ENCODE measurements around the gene MSX1. TPM values are rescaled to one million over a fixed set of nuclear protein-coding genes. Genes with fewer than 3 reads are reported as not detected.

Gene MSX1
- total RNA-seq, 2 experiments from 2014 or later: 0.16 to 2.1 TPM

GRCh38 chr4:4831266-4831665 is 28.2 kb upstream of the MSX1 start:
- BruUV-seq (replicated peaks): no TSS peak
- ChIA-PET POLR2A (interaction anchor here (0.6 kb wide), 1 partner anchor 183 kb away, joined by 6 read pairs; no protein-coding TSS in a partner anchor), CTCF (ENCODE audit: unreplicated experiment) (no interaction called here)
- Histone ChIP-seq H3K9me2 (ENCODE audit: insufficient read depth, low read length) (no peaks in the 10 kb centered on the region), H3K27ac (ENCODE audit: low read depth, low read length, poor library complexity, severe bottlenecking) (no peak overlapping the region), H4K20me1 (ENCODE audit: insufficient read depth, low read length) (no peaks in the 10 kb centered on the region), H3K9me3 (ENCODE audit: low read length) (no peaks in the 10 kb centered on the region), H3K79me2 (ENCODE audit: insufficient read depth, low read depth, low read length) (no peaks in the 10 kb centered on the region), H3K4me3 (ENCODE audit: low read depth, low read length, poor library complexity, severe bottlenecking) (no peak overlapping the region), H3K4me2 (ENCODE audit: low read length) (no peak overlapping the region), H3K36me3 (ENCODE audit: insufficient read depth, low read length) (no peaks in the 10 kb centered on the region), H2AFZ (ENCODE audit: low read length) (no peak overlapping the region), H3K4me1 (ENCODE audit: insufficient read depth, low read length, poor library complexity, severe bottlenecking) (no peaks in the 10 kb centered on the region)
- DNase-seq (ENCODE audit: low spot score): no peak
- no peak for TF ChIP-seq EZH2phosphoT487 (IDR thresholded peaks at IDR 0.05; ENCODE audit: borderline replicate concordance, low read depth, low read length)
- no peak for TF ChIP-seq CTCF (conservative IDR thresholded peaks at IDR 0.05; ENCODE audit: low read length)
- intact Hi-C loops (cut with micrococcal nuclease; ENCODE audit: unreplicated experiment): no loop called here

GRCh38 chr4:4831825-4832224 is 27.6 kb upstream of the MSX1 start:
- Histone ChIP-seq H3K4me3 (ENCODE audit: low read depth, low read length, poor library complexity, severe bottlenecking) (no peak overlapping the region), H2AFZ (ENCODE audit: low read length) (no peak overlapping the region), H3K4me2 (ENCODE audit: low read length) (no peak overlapping the region), H3K36me3 (ENCODE audit: insufficient read depth, low read length) (no peaks in the 10 kb centered on the region), H3K79me2 (ENCODE audit: insufficient read depth, low read depth, low read length) (no peaks in the 10 kb centered on the region), H4K20me1 (ENCODE audit: insufficient read depth, low read length) (no peaks in the 10 kb centered on the region), H3K4me1 (ENCODE audit: insufficient read depth, low read length, poor library complexity, severe bottlenecking) (no peaks in the 10 kb centered on the region), H3K9me2 (ENCODE audit: insufficient read depth, low read length) (no peaks in the 10 kb centered on the region), H3K9me3 (ENCODE audit: low read length) (no peaks in the 10 kb centered on the region), H3K27ac (ENCODE audit: low read depth, low read length, poor library complexity, severe bottlenecking) (no peak overlapping the region)
- intact Hi-C loops (cut with micrococcal nuclease; ENCODE audit: unreplicated experiment): no loop called here
- no peak for DNase-seq (ENCODE audit: low spot score)
- TF ChIP-seq EZH2phosphoT487 (IDR thresholded peaks at IDR 0.05; ENCODE audit: borderline replicate concordance, low read depth, low read length): no peak
- TF ChIP-seq CTCF (conservative IDR thresholded peaks at IDR 0.05; ENCODE audit: low read length): no peak
- no TSS peak for BruUV-seq (replicated peaks)
- POLR2A ChIA-PET: interaction anchor here (0.6 kb wide), 1 partner anchor 184 kb away, joined by 6 read pairs; no protein-coding TSS in a partner anchor
- CTCF ChIA-PET (ENCODE audit: unreplicated experiment): no interaction called here

GRCh38 chr4:4836044-4836443 is 23.4 kb upstream of the MSX1 start:
- no peak for DNase-seq (ENCODE audit: low spot score)
- intact Hi-C loops (cut with micrococcal nuclease; ENCODE audit: unreplicated experiment): no loop called here
- BruUV-seq (replicated peaks): no TSS peak
- TF ChIP-seq CTCF (conservative IDR thresholded peaks at IDR 0.05; ENCODE audit: low read length): no peak
- TF ChIP-seq EZH2phosphoT487 (IDR thresholded peaks at IDR 0.05; ENCODE audit: borderline replicate concordance, low read depth, low read length): no peak
- no peaks in the 10 kb centered on the region for H3K79me2 ChIP-seq (ENCODE audit: insufficient read depth, low read depth, low read length)
- H3K4me2 ChIP-seq (ENCODE audit: low read length): no peak overlapping the region
- H3K36me3 ChIP-seq (ENCODE audit: insufficient read depth, low read length): no peaks in the 10 kb centered on the region
- ChIA-PET POLR2A (no interaction called here), CTCF (ENCODE audit: unreplicated experiment) (no interaction called here)
- H4K20me1 ChIP-seq (ENCODE audit: insufficient read depth, low read length): no peaks in the 10 kb centered on the region
- no peak overlapping the region for H3K27ac ChIP-seq (ENCODE audit: low read depth, low read length, poor library complexity, severe bottlenecking)
- H2AFZ ChIP-seq (ENCODE audit: low read length): no peak overlapping the region
- no peaks in the 10 kb centered on the region for H3K9me3 ChIP-seq (ENCODE audit: low read length)
- no peaks in the 10 kb centered on the region for H3K9me2 ChIP-seq (ENCODE audit: insufficient read depth, low read length)
- no peak overlapping the region for H3K4me3 ChIP-seq (ENCODE audit: low read depth, low read length, poor library complexity, severe bottlenecking)
- H3K4me1 ChIP-seq (ENCODE audit: insufficient read depth, low read length, poor library complexity, severe bottlenecking): no peaks in the 10 kb centered on the region
